MG63 (cell line): ENCODE measurements around the gene UGCG. TPM values are rescaled to one million over a fixed set of nuclear protein-coding genes. Genes with fewer than 3 reads are reported as not detected.
"Not testable (repeated sequence)": the region's sequence is repeated elsewhere in the genome, so short reads cannot be mapped to it uniquely, and the experiment has no call there.

Source experiments
- DNase-seq: peaks from one replicate; pipeline ENCODE4 v3.0.0-alpha.2; 2020
- H3K27me3 ChIP-seq: fragments of 250-450 bp; sonication (Bioruptor Pico); 2 replicates; pipeline ENCODE4 v1.5.1; 2020; ENCODE audit warnings: mild to moderate bottlenecking, moderate library complexity
- H3K36me3 ChIP-seq: fragments of 250-450 bp; sonication (Bioruptor Pico); 2 replicates; pipeline ENCODE4 v1.5.1; 2020; ENCODE audit warnings: mild to moderate bottlenecking, moderate library complexity
- H3K4me3 ChIP-seq: fragments of 250-450 bp; sonication (Bioruptor Pico); 2 replicates; pipeline ENCODE4 v1.5.1; 2020; ENCODE audit warnings: mild to moderate bottlenecking, moderate library complexity
- H3K9me3 ChIP-seq: fragments of 250-450 bp; sonication (Bioruptor Pico); 2 replicates; pipeline ENCODE4 v1.5.1; 2020; ENCODE audit warnings: mild to moderate bottlenecking, moderate library complexity
- total RNA-seq: library from RNA; depleted of rRNA; stranded (reverse); fragments of >200 nt; shearing (Covaris generic); gene quantifications from 2 replicates; pipeline ENCODE4 v1.2.3, GENCODE V29; 2014; ENCODE audit warnings: low replicate concordance

Gene UGCG
- total RNA-seq, 1 experiment from 2014 or later, result 35.9 TPM

DNA sequence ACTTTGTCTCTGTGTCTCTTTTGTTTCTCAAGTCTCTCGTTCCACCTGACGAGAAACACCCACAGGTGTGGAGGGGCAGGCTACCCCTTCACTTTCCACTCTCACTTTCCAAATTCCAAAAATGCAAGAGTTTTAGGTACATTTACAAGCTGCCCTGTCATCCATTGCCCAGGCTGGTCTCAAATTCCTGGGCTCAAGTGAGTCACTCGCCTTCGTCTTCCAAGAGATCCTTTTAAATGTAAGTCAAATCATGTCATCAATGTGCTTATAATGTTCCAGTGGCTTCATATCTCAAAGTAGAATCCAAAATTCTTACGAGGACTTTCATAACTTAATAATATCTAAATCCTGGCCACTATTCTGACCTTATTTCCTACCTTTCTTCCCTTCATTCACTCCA, 20.4 kb upstream of the UGCG start:
- Histone ChIP-seq H3K27me3 (no peaks in the 10 kb centered on the region), H3K4me3 (no peak overlapping the region), H3K36me3 (no peaks in the 10 kb centered on the region), H3K9me3 (peaks cover 10% of the 10 kb centered on the region)
- no peak for DNase-seq

DNA sequence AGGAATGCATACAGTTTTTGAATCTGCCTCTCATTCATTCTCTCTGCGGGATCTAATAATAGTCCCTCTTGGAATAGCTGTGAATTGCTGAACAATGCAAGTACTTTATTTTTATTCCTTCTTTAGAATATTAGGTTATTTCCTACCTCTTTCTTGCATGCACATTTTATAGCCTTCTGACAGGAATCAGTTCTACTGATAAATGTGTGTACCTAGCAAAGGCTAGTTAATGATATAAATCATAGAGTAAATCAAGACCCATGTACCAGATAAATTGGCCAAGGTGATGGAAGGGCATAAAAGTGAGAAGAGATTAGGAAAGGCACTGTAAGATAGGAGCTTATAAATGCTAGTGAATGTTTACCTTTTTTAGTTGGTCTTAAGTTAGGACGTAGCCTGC, 19.2 kb upstream of the UGCG start:
- Histone ChIP-seq H3K4me3 (no peak overlapping the region), H3K36me3 (no peaks in the 10 kb centered on the region), H3K9me3 (peaks cover 11% of the 10 kb centered on the region), H3K27me3 (no peaks in the 10 kb centered on the region)
- DNase-seq, result no peak

DNA sequence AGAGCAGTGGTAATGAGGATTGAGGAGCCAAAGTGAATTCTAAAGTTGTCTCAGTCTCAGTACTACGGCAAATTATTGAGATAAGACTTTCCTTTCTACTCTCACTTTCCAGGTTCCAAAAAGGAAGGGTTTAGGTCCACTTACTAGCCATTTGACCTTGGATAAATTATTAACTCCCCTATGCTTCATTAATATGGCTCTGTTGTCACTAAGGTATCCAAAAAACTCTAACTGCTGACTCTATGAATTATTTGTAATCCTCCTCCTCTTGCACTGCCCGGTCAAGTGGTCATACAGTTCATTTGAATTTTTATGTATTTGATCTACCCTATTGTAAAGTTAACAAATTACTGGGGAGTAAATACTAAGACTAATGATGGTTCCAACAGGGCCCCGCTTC, 17.7 kb upstream of the UGCG start:
- no peak overlapping the region for H3K4me3 ChIP-seq
- no peak for DNase-seq
- peaks cover 5% of the 10 kb centered on the region for H3K9me3 ChIP-seq
- no peaks in the 10 kb centered on the region for H3K36me3 ChIP-seq
- no peaks in the 10 kb centered on the region for H3K27me3 ChIP-seq

DNA sequence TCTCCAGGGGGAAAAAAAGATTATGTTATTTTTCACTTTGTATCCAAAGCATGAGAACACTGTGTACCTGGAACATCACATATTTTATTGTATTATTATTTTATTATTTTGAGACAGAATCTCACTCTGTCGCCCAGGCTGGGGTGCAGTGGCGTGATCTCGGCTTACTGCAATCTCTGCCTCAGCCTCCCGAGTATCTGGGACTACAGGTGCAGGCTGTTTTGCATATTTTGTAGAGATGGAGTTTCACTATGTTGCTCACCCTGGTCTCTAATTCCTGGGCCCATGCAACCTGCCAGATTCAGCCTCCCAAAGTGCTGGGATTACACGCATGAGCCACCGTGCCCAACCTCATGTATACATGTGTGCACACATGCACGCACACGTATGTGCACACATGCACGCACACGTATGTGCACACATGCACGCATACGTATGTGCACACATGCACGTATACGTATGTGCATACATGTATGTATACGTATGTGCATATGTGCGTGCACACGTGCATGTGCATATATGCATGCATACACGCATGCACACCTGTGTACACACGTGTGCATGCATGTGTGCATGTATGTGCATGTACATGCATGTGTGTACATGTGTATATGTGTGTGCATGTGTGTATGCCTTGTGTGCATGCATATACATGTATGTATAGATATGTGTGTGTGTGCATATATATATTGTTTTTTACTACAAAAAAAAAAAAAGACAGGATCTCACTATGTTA, 9.5 kb upstream of the UGCG start:
- H3K9me3 ChIP-seq, result no peaks in the 10 kb centered on the region
- H3K36me3 ChIP-seq, result no peaks in the 10 kb centered on the region
- H3K27me3 ChIP-seq, result no peaks in the 10 kb centered on the region
- no peak overlapping the region for H3K4me3 ChIP-seq
- no peak for DNase-seq

DNA sequence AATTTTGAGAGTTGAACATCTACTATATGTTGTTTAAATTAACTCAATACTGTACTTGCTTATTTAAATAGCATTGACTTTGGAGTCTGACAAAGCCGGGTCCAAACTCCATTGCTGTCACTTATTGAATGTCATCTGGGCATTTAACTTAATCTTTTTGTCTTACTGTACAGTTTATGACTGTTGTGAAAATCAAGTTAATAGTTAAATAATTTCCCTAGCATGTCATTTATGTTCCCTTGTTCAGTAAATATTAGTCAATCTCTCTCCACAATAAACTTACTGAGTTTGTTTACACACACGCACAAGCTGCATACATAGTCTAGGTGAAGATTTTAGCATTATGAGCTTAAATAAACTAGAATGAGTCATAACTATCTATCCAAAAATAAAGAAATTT, 6.3 kb upstream of the UGCG start:
- Histone ChIP-seq H3K9me3 (no peaks in the 10 kb centered on the region), H3K4me3 (no peak overlapping the region), H3K27me3 (no peaks in the 10 kb centered on the region), H3K36me3 (no peaks in the 10 kb centered on the region)
- no peak for DNase-seq

DNA sequence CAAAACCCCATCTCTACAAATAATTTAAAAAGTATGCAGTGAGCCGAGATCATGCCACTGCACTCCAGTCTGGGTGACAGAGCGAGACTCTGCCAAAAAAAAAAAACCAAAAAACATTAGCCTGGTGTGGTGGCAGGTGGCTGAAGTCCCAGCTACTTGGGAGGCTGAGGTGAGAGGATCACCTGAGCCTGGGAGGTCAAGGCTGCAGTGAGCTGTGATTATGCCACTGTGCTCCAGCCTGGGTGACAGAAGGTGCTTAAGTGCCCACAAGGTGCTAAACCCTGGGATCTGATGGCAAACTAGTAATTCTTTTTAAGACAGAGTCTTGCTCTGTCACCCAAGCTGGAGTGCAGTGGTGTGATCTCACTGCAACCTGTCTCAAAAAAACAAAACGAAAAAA, 5.7 kb upstream of the UGCG start:
- not testable (repeated sequence) for H3K36me3 ChIP-seq, DNase-seq

DNA sequence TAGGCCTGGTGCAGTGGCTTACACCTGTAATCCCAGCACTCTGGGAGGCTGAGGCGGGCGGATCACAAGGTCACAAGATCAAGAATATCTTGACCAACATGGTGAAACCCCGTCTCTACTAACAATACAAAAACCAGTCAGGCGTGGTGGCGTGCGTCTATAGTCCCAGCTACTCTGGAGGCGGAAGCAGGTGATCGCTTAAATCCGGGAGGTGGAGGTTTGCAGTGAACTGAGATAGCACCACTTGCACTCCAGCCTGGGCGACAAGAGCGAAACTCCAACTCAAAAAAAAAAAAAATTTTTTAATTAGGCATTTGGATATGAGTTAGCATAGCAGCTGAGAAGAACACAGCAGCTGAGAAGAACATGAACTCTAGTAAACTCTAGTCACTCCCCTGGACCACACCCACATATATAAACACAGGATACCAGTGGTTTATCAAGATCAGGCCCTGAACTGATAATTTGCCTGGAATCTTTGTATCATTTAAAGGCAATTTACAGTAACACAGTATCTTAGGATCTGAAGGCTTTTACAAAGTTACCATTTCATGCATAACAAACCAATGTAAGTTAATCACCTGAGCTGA, 4.6 kb upstream of the UGCG start:
- peaks cover under 1% of the 10 kb centered on the region; the same call in 1 of the 2 replicates for H3K36me3 ChIP-seq
- no peak for DNase-seq
- no peaks in the 10 kb centered on the region for H3K27me3 ChIP-seq
- no peak overlapping the region for H3K4me3 ChIP-seq
- H3K9me3 ChIP-seq, result no peaks in the 10 kb centered on the region

More for the DNA sequence above, 5.7 kb upstream of the UGCG start:
- not testable (repeated sequence) for H3K4me3 ChIP-seq, H3K9me3 ChIP-seq, H3K27me3 ChIP-seq

DNA sequence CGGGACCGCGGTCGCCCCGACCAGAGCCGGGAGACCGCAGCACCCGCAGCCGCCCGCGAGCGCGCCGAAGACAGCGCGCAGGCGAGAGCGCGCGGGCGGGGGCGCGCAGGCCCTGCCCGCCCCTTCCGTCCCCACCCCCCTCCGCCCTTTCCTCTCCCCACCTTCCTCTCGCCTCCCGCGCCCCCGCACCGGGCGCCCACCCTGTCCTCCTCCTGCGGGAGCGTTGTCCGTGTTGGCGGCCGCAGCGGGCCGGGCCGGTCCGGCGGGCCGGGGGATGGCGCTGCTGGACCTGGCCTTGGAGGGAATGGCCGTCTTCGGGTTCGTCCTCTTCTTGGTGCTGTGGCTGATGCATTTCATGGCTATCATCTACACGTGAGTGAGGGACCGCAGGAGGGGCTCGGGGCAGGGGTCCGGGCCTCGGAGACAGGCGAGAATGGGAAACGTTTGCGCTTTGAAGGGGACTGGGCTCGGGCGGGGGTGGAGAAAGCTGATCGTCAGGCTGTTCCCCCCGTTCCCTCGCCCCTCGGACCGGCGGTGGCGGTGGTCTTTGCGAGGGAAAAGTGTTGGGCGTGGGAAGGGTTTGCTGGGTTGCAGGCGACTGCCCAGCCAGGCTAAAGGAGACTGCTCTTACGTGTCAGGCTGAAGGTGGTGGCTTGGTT, 457 bp downstream of the UGCG start:
- Histone ChIP-seq H3K27me3 (no peaks in the 10 kb centered on the region), H3K36me3 (peaks cover 24% of the 10 kb centered on the region), H3K4me3 (peak overlapping the region; percentile 86), H3K9me3 (no peaks in the 10 kb centered on the region)
- DNase-seq, result peak; percentile 39

DNA sequence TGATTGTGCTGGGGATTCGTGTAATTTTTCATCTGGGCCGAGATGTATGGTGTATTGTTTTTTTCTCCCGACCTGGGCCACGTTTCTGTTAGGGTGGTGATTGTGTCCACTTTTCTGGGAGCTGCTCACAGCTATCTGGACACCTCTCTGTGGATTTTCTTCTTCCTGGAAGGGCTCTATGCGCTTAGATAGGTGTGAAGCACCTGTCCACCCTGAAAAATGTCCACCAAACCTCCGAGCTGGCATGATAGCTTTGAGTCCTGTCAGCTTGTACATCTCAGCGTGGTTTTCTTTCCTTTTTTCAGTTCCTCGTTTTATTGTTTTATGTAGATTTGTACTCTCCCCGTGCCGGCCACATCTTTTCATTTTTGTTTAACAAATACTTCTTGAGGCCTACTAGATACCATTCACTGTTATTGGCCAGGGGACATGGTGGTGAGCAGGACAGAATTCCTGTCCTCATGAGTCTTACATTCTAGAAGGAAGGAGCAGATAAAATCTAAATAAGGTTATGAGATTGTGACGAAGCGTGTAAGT, 1.1 kb downstream of the UGCG start:
- Histone ChIP-seq H3K4me3 (peak overlapping the region; percentile 86), H3K27me3 (no peaks in the 10 kb centered on the region), H3K36me3 (peaks cover 26% of the 10 kb centered on the region), H3K9me3 (no peaks in the 10 kb centered on the region)
- no peak for DNase-seq

DNA sequence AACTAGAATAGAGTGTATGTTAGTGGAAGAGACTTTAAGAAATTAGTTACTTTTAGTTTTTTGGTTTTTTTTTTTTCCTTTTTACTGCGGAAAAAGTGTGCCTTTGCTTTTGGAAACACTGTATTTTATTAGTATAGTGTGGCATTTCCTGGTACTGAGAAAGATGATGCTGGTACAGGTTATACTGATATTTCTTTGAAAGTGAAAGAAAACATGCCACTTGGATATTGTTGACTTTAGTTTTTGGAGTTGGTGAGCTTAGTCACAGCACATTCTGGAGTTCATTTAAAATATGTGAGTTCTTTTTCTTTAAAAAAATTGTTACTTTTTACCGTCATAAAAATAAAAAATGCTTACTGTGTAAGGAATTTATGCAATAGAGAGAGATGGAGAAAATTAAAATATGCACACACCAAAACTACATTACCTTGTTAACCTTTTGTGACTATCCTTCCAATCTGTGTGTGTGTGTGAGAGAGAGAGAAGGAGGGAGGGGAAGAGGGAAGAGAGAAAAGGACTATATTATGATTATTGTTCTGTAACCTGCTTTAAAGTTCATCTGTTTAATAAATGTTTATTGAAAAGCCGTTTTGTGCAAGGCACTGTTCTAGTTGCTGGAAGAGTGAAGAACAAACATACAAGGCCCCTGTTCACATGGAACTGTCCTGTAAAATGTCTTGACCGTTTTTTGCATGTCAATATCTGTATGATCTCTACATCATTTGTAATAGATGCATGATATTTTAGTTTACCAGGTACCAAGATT, 1.9 kb downstream of the UGCG start:
- Histone ChIP-seq H3K27me3 (no peaks in the 10 kb centered on the region), H3K4me3 (peak overlapping the region; percentile 86), H3K9me3 (no peaks in the 10 kb centered on the region), H3K36me3 (peaks cover 29% of the 10 kb centered on the region)
- DNase-seq, result no peak

DNA sequence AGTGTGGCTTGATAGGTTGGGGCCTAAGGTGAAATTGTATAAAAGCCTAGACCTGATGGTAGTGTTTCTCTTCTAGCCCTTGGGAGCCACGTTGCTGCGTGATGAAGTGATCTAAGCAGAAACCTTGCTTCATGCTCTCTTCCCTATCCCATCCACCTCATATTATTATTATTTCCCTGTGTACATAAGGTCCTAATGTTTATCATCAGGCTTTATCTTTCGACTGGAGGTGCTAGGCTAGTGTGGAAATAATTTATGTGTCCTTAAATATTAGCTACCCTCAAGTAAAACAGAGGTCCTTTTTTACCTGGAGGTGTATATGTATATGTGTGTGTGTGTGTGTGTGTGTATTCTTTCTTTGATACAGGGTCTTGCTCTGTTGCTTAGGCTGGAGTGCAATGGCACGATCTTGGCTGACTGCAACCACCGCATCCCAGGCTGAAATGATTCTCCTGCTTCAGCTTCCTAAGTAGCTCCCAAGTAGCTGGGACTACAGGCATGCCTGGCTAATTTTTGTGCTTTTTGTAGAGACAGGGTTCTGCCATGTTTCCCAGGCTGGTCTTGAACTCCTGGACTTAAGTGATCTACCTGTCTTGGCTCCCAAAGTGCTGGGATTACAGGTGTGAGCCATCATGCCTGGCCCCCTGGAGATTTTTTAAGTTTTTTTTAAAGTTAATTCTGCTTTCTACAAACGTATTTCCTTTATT, 3.7 kb downstream of the UGCG start:
- DNase-seq, result no peak
- peak overlapping the region; percentile 86 for H3K4me3 ChIP-seq
- H3K9me3 ChIP-seq, result no peaks in the 10 kb centered on the region
- no peaks in the 10 kb centered on the region for H3K27me3 ChIP-seq
- peaks cover 33% of the 10 kb centered on the region for H3K36me3 ChIP-seq

DNA sequence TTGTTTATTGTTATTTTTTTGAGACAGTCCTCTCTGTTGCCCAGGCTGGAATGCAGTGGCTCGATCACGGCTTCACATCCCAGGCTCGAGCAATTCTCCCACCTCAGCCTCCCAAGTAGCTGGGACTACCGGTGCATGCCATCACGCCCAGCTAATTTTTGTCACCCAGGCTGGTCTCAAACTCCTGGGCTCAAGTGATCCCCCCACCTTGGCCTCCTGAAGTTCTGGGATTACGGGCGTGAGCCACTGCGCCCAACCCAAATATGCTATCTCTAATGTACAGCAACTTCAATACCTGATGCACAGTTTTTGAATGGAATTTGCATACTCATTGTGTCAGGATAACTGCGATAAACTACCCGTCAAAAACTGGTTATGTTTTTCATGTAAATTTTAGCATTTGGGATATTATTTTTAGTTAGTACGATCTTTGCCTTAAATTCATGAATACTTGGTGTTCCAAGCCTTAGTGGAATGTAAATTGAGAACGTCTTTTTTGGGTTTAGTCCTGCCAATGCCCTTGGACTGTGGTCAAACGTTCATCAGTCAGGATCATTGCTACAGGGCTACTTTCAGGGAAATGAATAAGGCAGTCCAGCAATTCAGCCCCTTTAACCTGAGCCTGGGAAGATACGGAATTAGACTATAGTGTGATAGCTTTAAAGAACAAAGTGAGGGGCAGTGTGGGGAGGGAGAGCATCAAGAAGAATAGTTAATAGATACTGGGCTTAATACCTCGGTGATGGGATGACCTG, 4.4 kb downstream of the UGCG start:
- DNase-seq, result no peak
- Histone ChIP-seq H3K9me3 (no peaks in the 10 kb centered on the region), H3K4me3 (peak overlapping the region; percentile 86), H3K36me3 (peaks cover 34% of the 10 kb centered on the region), H3K27me3 (no peaks in the 10 kb centered on the region)

DNA sequence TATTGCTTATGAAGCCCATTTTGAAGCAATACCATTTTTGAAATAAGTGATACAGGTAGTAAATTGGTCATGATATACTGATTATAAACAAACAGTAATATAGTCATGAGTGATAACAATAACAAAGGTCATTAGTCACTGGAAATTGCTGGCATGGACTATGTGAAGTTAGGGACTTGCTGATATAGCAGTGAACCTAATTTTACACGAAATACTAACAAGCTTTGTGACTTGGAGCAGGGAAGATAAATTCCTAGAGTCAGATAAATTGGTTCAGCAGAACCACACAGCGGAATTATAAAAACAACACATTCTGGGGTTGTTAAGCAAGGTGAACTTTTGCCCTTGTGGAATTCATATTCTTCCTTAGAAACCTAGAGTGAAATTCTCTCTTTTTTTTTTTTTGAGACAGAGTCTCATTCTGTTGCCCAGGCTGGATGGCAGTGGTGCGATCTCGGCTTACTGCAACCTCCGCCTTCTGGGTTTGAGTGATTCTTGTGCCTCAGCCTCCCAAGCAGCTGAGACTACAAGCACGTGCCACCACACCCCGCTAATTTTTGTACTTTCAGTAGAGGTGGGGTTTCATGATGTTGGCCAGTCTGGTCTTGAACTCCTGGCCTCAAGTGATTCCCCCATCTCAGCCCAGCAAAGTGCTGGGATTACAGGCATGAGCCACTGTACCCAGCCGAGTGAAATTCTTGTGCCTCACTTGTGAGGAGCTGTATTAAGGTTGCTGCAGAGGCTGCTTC, 6.0 kb downstream of the UGCG start:
- no peaks in the 10 kb centered on the region for H3K27me3 ChIP-seq
- H3K9me3 ChIP-seq, result no peaks in the 10 kb centered on the region
- no peak for DNase-seq
- peak overlapping the region; percentile 86 for H3K4me3 ChIP-seq
- peaks cover 41% of the 10 kb centered on the region for H3K36me3 ChIP-seq

DNA sequence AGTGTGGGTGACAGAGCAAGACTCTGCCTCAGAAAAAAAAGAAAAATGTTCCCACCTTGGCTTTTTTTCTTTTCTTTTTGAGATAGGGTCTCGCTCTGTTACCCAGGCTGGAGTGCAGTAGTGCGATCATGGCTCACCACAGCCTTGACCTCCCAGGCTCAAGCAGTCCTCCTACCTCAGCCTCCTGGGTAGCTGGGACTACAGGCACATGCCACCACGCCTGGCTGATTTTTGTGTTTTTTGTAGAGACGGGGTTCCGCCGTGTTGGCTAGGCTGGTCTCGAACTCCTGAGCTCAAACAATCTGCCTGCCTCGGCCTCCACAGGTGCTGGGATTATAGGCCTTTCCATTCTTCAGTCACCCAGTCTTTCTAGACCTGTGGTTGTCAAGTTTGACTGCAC, 6.9 kb downstream of the UGCG start:
- not testable (repeated sequence) for DNase-seq, H3K27me3 ChIP-seq, H3K4me3 ChIP-seq, H3K9me3 ChIP-seq
- H3K36me3 ChIP-seq, result peaks cover 46% of the 10 kb centered on the region

DNA sequence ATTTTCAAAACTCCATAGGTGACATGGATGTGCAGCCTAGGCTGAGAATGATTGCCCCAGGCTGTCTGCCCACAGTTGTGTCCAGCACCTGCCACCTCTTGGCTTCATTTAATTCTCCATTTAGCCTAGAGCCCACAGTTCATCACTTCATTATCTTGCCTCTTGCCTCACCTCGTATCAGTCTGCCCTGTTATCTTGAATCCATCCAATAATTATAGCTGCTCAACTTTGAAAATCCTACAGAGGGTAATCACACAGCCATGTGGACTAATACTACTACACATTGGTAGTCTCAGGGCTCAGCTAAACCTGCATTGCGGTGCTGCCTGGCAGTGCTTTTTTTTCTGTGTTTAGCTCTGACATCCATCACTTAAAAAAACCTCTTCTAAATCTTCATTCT, 7.4 kb downstream of the UGCG start:
- no peak for DNase-seq
- no peak overlapping the region for H3K4me3 ChIP-seq
- no peaks in the 10 kb centered on the region for H3K9me3 ChIP-seq
- H3K27me3 ChIP-seq, result no peaks in the 10 kb centered on the region
- H3K36me3 ChIP-seq, result peaks cover 49% of the 10 kb centered on the region
